Breast epithelium (tissue), 3 donors: ENCODE measurements around the gene FHIT.

Source experiments
- POLR2A ChIP-seq: fragments of 450-650 bp; IDR thresholded peaks from one replicate; pipeline ENCODE4 v1.6.1; 2016; ENCODE audit warnings: antibody characterized with exemption, mild to moderate bottlenecking, moderate library complexity
- POLR2AphosphoS5 ChIP-seq, 3 donors: sonication (generic); formaldehyde crosslinking; IDR thresholded peaks; one replicate each; pipeline ENCODE4 v1.6.1; 2017; ENCODE audit warnings: antibody characterized with exemption in 3 of 3
- TF ChIP-seq, protein P1 (sequence below), 3 donors: fragments of 450-650 bp; IDR thresholded peaks; one replicate each; pipeline ENCODE4 v1.5.1; 2016 to 2017; ENCODE audit warnings: antibody characterized with exemption in 3 of 3, mild to moderate bottlenecking in 3 of 3, moderate library complexity in 3 of 3

DNA sequence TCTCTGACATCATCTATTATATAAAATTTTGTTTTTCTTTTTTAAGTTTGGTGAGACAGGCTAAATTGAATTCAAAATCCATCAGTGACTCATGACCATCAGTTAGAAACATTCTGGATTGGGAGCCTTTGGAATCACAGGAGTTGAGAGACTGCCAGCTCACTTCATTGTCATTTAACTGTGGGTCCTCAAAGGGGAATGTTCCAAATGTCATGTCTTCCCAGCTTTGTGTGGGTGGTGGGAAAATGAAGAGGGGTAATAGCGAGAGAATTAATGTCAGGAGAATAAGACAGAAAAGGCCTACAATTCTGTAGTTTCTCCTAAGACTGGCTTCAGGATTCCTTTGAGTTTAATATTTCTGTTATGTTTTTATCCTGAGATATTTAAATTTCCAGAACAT is 1051.9 kb downstream of the FHIT start:
- TF ChIP-seq, protein P1, sequence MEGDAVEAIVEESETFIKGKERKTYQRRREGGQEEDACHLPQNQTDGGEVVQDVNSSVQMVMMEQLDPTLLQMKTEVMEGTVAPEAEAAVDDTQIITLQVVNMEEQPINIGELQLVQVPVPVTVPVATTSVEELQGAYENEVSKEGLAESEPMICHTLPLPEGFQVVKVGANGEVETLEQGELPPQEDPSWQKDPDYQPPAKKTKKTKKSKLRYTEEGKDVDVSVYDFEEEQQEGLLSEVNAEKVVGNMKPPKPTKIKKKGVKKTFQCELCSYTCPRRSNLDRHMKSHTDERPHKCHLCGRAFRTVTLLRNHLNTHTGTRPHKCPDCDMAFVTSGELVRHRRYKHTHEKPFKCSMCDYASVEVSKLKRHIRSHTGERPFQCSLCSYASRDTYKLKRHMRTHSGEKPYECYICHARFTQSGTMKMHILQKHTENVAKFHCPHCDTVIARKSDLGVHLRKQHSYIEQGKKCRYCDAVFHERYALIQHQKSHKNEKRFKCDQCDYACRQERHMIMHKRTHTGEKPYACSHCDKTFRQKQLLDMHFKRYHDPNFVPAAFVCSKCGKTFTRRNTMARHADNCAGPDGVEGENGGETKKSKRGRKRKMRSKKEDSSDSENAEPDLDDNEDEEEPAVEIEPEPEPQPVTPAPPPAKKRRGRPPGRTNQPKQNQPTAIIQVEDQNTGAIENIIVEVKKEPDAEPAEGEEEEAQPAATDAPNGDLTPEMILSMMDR (IDR thresholded peaks at IDR 0.05), result no peak
- TF ChIP-seq POLR2AphosphoS5 (IDR thresholded peaks at IDR 0.05) (no peak), POLR2A (no peak)
